22Rv1 (cell line): ENCODE results near the gene ACOX1.

Experiments
- ZFX ChIP-seq: fragments of 450-650 bp; IDR thresholded peaks from 2 replicates; pipeline ENCODE4 v1.6.1; 2017; ENCODE audit warnings: antibody characterized with exemption, borderline replicate concordance
- TF ChIP-seq, protein P1 (sequence below): fragments of 450-650 bp; IDR thresholded peaks from 2 replicates; pipeline ENCODE4 v1.5.1; 2017; ENCODE audit warnings: mild to moderate bottlenecking

GRCh38 chr17:76009447-76009846 lies 30.5 kb upstream of the ACOX1 start:
- TF ChIP-seq, protein P1, sequence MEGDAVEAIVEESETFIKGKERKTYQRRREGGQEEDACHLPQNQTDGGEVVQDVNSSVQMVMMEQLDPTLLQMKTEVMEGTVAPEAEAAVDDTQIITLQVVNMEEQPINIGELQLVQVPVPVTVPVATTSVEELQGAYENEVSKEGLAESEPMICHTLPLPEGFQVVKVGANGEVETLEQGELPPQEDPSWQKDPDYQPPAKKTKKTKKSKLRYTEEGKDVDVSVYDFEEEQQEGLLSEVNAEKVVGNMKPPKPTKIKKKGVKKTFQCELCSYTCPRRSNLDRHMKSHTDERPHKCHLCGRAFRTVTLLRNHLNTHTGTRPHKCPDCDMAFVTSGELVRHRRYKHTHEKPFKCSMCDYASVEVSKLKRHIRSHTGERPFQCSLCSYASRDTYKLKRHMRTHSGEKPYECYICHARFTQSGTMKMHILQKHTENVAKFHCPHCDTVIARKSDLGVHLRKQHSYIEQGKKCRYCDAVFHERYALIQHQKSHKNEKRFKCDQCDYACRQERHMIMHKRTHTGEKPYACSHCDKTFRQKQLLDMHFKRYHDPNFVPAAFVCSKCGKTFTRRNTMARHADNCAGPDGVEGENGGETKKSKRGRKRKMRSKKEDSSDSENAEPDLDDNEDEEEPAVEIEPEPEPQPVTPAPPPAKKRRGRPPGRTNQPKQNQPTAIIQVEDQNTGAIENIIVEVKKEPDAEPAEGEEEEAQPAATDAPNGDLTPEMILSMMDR = no peak
- no peak for TF ChIP-seq ZFX
